Forelimb muscle (tissue), 1 donor: ENCODE measurements around the gene SLC25A44. TPM values are rescaled to one million over a fixed set of nuclear protein-coding genes. Genes with fewer than 3 reads are reported as not detected.
"Not testable (repeated sequence)": the region's sequence is repeated elsewhere in the genome, so short reads cannot be mapped to it uniquely, and the experiment has no call there.

Source experiments
- DNase-seq: peaks from one replicate; pipeline ENCODE4 v3.0.0-alpha.2; 2013; ENCODE audit warnings: low read depth
- polyA plus RNA-seq: library from polyadenylated mRNA; unstranded; fragments of 120-200 nt; gene quantifications from one replicate; pipeline ENCODE4 v1.2.1, GENCODE V29; 2013; ENCODE audit not compliant: insufficient read length

The SLC25A44 gene
- polyA plus RNA-seq, 1 donor = 10.8 TPM

GRCh38 chr1:156204686-156205085 is 10.8 kb downstream of the SLC25A44 start:
- no peak for DNase-seq

GRCh38 chr1:156211243-156211642 is 17.3 kb downstream of the SLC25A44 start:
- DNase-seq = no peak

DNA sequence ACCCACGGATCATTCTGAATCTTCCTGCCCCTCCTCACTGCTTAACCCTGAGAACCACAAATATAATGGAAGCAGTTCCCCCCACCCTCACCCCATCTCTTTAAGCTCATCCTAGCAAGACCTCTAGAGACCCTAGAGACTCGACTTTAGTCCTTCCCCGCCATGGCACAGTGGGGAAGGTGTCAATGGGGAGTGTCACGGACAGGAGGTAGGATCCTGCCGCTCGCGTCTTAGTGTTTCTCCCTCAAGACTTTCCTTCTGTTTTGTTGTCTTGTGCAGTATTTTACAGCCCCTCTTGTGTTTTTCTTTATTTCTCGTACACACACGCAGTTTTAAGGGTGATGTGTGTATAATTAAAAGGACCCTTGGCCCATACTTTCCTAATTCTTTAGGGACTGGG is 18.2 kb downstream of the SLC25A44 start:
- no peak for DNase-seq

- DNase-seq = peak; percentile 87
Observed at GRCh38 chr1:156212833-156213643, 19.1 kb downstream of the SLC25A44 start, which contains the start of gene PMF1. TSS of gene PMF1 (plus strand) at chr1:156213007. CDS start at chr1:156213016, 9 bp downstream.

DNA sequence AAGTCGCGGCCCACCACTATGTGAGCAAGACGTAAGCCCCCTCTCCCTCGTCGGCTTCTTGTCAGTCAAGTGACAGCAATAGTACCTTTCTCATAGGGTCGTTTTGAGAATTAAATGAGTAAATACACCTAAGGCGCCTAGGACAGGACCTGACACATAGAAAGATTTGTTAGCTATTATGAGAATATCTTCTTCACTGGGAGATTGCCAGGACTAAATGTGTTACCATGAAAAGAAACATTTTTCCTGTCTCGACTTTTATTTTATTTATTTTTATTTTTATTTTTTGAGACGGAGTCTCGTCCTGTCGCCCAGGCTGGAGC is 19.7 kb downstream of the SLC25A44 start:
- no peak for DNase-seq

DNA sequence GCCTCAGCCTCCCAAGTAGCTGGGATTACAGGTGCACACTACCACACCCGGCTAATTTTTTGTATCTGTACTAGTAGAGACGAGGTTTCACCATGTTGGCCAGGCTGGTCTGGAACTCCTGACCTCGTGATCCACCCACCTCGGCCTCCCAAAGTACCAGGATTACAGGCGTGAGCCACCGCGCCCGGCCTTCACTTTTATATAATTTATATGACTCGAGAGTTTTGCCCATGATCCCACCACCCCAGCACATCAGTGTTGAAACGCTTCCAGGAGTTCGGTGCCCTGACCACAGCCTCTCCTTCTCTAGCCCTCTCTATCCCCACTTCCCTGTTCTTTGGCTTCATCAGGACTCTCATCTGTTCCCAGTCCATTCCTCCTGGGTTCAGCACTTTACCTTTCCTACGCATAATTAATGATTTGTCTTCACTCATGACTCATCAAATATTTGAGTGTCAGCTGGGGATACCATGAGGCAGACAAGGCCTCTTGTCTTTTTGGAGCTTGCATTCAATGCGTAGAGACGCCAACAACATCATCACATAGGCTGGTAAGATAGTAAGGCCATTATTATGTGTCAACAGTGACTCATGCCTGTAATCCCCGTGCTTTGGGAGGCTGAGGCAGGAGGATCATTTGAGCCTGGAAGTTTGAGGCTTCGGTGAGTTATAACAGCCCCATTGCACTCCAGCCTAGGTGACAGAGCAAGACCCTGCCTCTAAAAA is 20.3 kb downstream of the SLC25A44 start:
- no peak for DNase-seq

- not testable (repeated sequence) for DNase-seq
Observed at GRCh38 chr1:156216361-156217086, 22.6 kb downstream of the SLC25A44 start.

GRCh38 chr1:156217871-156218270 is 24.0 kb downstream of the SLC25A44 start:
- DNase-seq = no peak

- no peak for DNase-seq
Observed at GRCh38 chr1:156220226-156220625, 26.3 kb downstream of the SLC25A44 start.

GRCh38 chr1:156221986-156222692 is 28.2 kb downstream of the SLC25A44 start:
- DNase-seq = no peak

DNA sequence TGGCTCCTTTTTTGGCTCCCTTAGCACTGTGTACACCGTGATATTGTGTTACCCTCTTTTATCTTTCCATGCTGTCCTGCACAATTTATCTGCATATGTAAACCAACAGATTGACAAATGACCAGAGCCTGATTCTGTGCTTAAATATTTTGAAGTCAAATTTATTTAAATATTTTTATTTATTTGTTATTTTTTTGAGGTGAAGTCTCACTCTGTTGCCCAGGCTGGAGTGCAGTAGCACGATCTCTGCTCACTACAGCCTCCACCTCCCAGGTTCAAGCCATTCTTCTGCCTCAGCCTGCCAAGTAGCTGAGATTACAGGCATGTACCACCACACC is 31.7 kb downstream of the SLC25A44 start:
- DNase-seq = no peak

GRCh38 chr1:156226116-156226538 is 32.2 kb downstream of the SLC25A44 start:
- no peak for DNase-seq

- DNase-seq = no peak
Observed at GRCh38 chr1:156226782-156227181, 32.9 kb downstream of the SLC25A44 start.

DNA sequence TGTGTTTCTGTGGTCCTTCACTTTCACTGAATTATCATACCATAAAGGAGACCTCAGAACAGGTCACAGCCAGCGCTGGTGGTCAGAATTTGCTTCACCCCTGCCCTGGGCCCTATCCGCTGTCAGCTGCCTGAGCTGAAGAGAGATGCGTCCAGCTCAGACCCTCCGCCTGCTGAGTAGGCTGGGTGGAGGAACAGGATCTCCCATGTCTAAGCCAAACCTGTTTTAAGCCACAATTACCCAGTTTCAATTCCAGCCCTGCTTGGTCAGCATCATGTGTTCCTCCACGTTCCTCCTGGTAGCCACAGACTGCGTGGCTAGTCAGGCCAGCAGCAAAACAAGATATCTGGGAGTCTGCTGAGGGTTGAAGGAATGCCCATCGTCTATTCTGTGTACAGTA is 34.6 kb downstream of the SLC25A44 start:
- no peak for DNase-seq

DNA sequence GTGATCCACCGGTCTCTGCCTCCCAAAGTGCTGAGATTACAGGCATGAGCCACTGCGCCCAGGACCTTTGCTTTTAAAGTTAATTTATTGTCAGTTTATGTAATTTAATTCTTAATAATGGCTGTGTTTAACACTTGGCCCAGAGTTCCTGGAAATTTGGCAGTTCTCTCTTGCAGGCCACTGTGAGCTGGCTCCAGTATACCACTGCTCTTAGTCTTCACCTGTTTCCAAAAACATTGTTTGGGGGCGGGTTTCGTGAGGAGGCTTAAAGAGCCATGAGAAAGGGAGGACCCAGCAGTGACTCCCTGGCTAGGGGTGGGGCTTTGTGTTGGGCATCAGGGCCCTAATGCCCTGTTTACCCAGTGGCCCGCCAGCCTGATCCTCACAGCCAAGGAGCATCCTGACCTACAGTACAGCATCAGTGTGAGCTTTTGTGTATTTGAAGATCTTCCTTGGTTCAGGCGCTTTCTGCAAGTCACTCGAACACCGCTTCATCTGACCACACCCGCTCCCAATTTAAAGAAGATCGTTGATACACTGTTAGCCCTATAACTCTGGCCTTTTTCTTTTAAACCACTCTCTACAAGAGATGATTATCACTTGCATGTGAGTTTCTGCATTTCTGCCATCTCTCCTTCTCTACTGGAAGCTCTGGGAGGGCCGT is 36.0 kb downstream of the SLC25A44 start:
- no peak for DNase-seq

DNA sequence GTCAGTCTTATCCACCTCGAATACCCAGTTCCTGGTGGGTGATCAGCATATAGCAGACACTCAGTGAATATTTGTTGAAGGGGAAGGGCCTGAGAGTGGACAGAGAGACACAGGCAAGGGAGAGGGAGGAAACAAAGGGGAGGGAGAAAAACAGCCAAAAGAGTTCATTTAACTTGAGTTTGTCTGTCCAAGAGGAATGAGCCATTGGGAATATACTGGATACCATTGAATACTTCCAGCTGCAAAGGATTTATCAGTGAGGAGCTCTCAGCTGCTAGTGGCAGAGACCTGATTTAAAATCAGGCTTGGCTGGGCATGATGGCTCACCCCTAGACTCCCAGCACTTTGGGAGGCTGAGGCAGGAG is 36.6 kb downstream of the SLC25A44 start:
- DNase-seq = peak; percentile 56

DNA sequence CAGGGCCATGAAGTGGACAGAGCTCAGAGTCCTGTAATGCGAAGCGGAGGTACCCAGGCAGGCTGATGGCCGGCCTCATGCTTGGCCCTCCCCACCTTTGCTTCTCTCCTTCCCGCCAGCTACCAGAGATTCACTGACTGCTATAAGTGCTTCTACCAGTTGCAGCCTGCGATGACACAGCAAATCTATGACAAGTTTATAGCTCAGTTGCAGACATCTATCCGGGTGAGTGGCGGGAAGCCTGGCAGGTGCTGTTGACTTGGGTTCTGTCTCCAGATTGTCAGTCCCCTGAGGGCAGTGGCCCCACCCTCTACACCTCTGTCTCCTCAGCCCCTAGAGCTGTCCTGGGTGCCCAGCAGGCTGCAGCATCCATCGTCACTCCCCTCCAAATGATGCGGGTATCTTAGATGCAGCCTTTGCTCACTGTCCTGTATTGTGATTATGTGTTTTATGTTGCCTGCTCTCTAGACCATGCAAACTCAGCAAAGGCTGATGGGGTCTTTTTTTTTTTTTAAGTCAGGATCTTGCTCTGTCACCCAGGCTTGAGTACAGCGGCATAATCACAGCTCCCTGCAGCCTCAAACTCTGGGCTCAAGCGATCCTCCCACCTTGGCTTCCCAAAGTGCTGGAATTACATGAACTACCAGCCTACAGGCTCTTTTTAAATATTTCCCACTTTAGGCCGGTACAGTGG is 38.4 kb downstream of the SLC25A44 start:
- no peak for DNase-seq

- no peak for DNase-seq
Observed at GRCh38 chr1:156233426-156234127, 39.7 kb downstream of the SLC25A44 start.

- no peak for DNase-seq
Observed at GRCh38 chr1:156236164-156236563, 42.3 kb downstream of the SLC25A44 start.

GRCh38 chr1:156238248-156238647 is 44.3 kb downstream of the SLC25A44 start:
- no peak for DNase-seq
